Measurements from ENCODE around the gene FN3KRP. TPM values are rescaled to one million over a fixed set of nuclear protein-coding genes. Genes with fewer than 3 reads are reported as not detected.

The FN3KRP gene
- total RNA-seq, 1 experiment from 2014 or later = 30.2 TPM

Other genes starting within 250 kb of the FN3KRP start
- gene FOXK2, start 197.0 kb upstream of the FN3KRP start, total RNA-seq (2014; rRNA removed; shearing (Covaris generic)) = 18.2 and 23.1 TPM in 2 replicates
- gene WDR45B, start 68.3 kb upstream of the FN3KRP start, total RNA-seq (2014; rRNA removed; shearing (Covaris generic)) = 93.1 and 109 TPM in 2 replicates
- gene RAB40B, start 18.0 kb upstream of the FN3KRP start, total RNA-seq (2014; rRNA removed; shearing (Covaris generic)) = 1.5 and 3.2 TPM in 2 replicates
- not detected in 2 replicates for gene FN3K, start 18.9 kb downstream of the FN3KRP start, total RNA-seq (2014; rRNA removed; shearing (Covaris generic))
- gene TBCD, start 35.4 kb downstream of the FN3KRP start, total RNA-seq (2014; rRNA removed; shearing (Covaris generic)) = 21.5 and 23.0 TPM in 2 replicates
- gene ZNF750, start 123.3 kb downstream of the FN3KRP start, total RNA-seq (2014; rRNA removed; shearing (Covaris generic)) = not detected in 2 replicates